Measurements from ENCODE around the gene CPSF7.

The CPSF7 gene

GRCh38 chr11:61357233-61357893 lies 72.4 kb downstream of the CPSF7 start:
- Histone ChIP-seq H3K79me2 (ENCODE audit: insufficient read depth, low read length) (peaks cover 24% of the 10 kb centered on the region), H3K4me1 (ENCODE audit: insufficient read depth, low read length) (peaks cover 22% of the 10 kb centered on the region)

GRCh38 chr11:61356706-61357105 lies 73.1 kb downstream of the CPSF7 start:
- peaks cover 17% of the 10 kb centered on the region for H3K79me2 ChIP-seq (ENCODE audit: insufficient read depth, low read length)
- H3K36me3 ChIP-seq (ENCODE audit: insufficient read depth, low read length) = peaks cover 31% of the 10 kb centered on the region
- H3K9ac ChIP-seq (ENCODE audit: low read depth, low read length) = no peak overlapping the region
- H2AFZ ChIP-seq (ENCODE audit: low read depth, low read length) = no peak overlapping the region
- DNase-seq = no peak
- H3K27ac ChIP-seq (ENCODE audit: low read length) = no peak overlapping the region
- no peak for ATAC-seq (ENCODE audit: insufficient read depth, low read depth)
- no peaks in the 10 kb centered on the region for H3K9me3 ChIP-seq (ENCODE audit: insufficient read depth, low read length, severe bottlenecking)
- no peaks in the 10 kb centered on the region for H3K27me3 ChIP-seq (ENCODE audit: insufficient read depth, low read length, poor library complexity)
- no peak overlapping the region for H3K4me3 ChIP-seq (ENCODE audit: low read depth in 1 of 2, low read length in 2 of 2)
- no peaks in the 10 kb centered on the region for H4K20me1 ChIP-seq (ENCODE audit: insufficient read depth, low read length)
- H3K4me1 ChIP-seq (ENCODE audit: insufficient read depth, low read length) = peaks cover 22% of the 10 kb centered on the region
- H3K4me2 ChIP-seq (ENCODE audit: insufficient read depth, low read length) = no peak overlapping the region
- TF ChIP-seq EZH2 (IDR thresholded peaks at IDR 0.05; ENCODE audit: borderline replicate concordance, low read depth, low read length, severe bottlenecking) (no peak), CTCF (IDR thresholded peaks at IDR 0.05; ENCODE audit: borderline replicate concordance, extremely low read depth, low read length, poor library complexity, severe bottlenecking) (no peak)

More at GRCh38 chr11:61357233-61357893, 72.4 kb downstream of the CPSF7 start:
- Histone ChIP-seq H4K20me1 (ENCODE audit: insufficient read depth, low read length) (no peaks in the 10 kb centered on the region), H3K36me3 (ENCODE audit: insufficient read depth, low read length) (peaks cover 24% of the 10 kb centered on the region), H3K4me3 (ENCODE audit: low read depth in 1 of 2, low read length in 2 of 2) (no peak overlapping the region), H3K27me3 (ENCODE audit: insufficient read depth, low read length, poor library complexity) (no peaks in the 10 kb centered on the region), H3K4me2 (ENCODE audit: insufficient read depth, low read length) (no peak overlapping the region), H3K27ac (ENCODE audit: low read length) (no peak overlapping the region), H3K9ac (ENCODE audit: low read depth, low read length) (no peak overlapping the region), H3K9me3 (ENCODE audit: insufficient read depth, low read length, severe bottlenecking) (no peaks in the 10 kb centered on the region), H2AFZ (ENCODE audit: low read depth, low read length) (no peak overlapping the region)
- DNase-seq (no peak), ATAC-seq (ENCODE audit: insufficient read depth, low read depth) (no peak)
- TF ChIP-seq CTCF (IDR thresholded peaks at IDR 0.05; ENCODE audit: borderline replicate concordance, extremely low read depth, low read length, poor library complexity, severe bottlenecking) = no peak
- no peak for TF ChIP-seq EZH2 (IDR thresholded peaks at IDR 0.05; ENCODE audit: borderline replicate concordance, low read depth, low read length, severe bottlenecking)

GRCh38 chr11:61354208-61354607 lies 75.6 kb downstream of the CPSF7 start:
- Histone ChIP-seq H3K4me3 (ENCODE audit: low read depth in 1 of 2, low read length in 2 of 2) (no peak overlapping the region), H3K4me1 (ENCODE audit: insufficient read depth, low read length) (no peaks in the 10 kb centered on the region), H4K20me1 (ENCODE audit: insufficient read depth, low read length) (no peaks in the 10 kb centered on the region), H3K79me2 (ENCODE audit: insufficient read depth, low read length) (no peaks in the 10 kb centered on the region), H3K9me3 (ENCODE audit: insufficient read depth, low read length, severe bottlenecking) (no peaks in the 10 kb centered on the region), H3K9ac (ENCODE audit: low read depth, low read length) (no peak overlapping the region), H2AFZ (ENCODE audit: low read depth, low read length) (no peak overlapping the region), H3K4me2 (ENCODE audit: insufficient read depth, low read length) (no peak overlapping the region), H3K27ac (ENCODE audit: low read length) (no peak overlapping the region), H3K36me3 (ENCODE audit: insufficient read depth, low read length) (peaks cover 51% of the 10 kb centered on the region), H3K27me3 (ENCODE audit: insufficient read depth, low read length, poor library complexity) (no peaks in the 10 kb centered on the region)
- ATAC-seq (ENCODE audit: insufficient read depth, low read depth) (no peak), DNase-seq (no peak)
- TF ChIP-seq CTCF (IDR thresholded peaks at IDR 0.05; ENCODE audit: borderline replicate concordance, extremely low read depth, low read length, poor library complexity, severe bottlenecking) = no peak
- TF ChIP-seq EZH2 (IDR thresholded peaks at IDR 0.05; ENCODE audit: borderline replicate concordance, low read depth, low read length, severe bottlenecking) = no peak

Data from DND-41 (cell line).